ENCODE results near the gene DNAH10.

Gene DNAH10

GRCh38 chr12:123828120-123828519 is 66.0 kb downstream of the DNAH10 start (continued):
- TF ChIP-seq, protein P1, sequence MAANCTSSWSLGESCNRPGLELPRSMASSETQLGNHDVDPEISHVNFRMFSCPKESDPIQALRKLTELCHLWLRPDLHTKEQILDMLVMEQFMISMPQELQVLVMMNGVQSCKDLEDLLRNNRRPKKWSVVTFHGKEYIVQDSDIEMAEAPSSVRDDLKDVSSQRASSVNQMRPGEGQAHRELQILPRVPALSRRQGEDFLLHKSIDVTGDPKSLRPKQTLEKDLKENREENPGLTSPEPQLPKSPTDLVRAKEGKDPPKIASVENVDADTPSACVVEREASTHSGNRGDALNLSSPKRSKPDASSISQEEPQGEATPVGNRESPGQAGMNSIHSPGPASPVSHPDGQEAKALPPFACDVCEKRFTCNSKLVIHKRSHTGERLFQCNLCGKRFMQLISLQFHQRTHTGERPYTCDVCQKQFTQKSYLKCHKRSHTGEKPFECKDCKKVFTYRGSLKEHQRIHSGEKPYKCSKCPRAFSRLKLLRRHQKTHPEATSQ (tag by site-specific recombination; IDR thresholded peaks at IDR 0.05): no peak
- TF ChIP-seq, protein P2, sequence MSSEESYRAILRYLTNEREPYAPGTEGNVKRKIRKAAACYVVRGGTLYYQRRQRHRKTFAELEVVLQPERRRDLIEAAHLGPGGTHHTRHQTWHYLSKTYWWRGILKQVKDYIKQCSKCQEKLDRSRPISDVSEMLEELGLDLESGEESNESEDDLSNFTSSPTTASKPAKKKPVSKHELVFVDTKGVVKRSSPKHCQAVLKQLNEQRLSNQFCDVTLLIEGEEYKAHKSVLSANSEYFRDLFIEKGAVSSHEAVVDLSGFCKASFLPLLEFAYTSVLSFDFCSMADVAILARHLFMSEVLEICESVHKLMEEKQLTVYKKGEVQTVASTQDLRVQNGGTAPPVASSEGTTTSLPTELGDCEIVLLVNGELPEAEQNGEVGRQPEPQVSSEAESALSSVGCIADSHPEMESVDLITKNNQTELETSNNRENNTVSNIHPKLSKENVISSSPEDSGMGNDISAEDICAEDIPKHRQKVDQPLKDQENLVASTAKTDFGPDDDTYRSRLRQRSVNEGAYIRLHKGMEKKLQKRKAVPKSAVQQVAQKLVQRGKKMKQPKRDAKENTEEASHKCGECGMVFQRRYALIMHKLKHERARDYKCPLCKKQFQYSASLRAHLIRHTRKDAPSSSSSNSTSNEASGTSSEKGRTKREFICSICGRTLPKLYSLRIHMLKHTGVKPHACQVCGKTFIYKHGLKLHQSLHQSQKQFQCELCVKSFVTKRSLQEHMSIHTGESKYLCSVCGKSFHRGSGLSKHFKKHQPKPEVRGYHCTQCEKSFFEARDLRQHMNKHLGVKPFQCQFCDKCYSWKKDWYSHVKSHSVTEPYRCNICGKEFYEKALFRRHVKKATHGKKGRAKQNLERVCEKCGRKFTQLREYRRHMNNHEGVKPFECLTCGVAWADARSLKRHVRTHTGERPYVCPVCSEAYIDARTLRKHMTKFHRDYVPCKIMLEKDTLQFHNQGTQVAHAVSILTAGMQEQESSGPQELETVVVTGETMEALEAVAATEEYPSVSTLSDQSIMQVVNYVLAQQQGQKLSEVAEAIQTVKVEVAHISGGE (tag by site-specific recombination; conservative IDR thresholded peaks at IDR 0.05; ENCODE audit: low read depth): no peak
- TF ChIP-seq, protein P3, sequence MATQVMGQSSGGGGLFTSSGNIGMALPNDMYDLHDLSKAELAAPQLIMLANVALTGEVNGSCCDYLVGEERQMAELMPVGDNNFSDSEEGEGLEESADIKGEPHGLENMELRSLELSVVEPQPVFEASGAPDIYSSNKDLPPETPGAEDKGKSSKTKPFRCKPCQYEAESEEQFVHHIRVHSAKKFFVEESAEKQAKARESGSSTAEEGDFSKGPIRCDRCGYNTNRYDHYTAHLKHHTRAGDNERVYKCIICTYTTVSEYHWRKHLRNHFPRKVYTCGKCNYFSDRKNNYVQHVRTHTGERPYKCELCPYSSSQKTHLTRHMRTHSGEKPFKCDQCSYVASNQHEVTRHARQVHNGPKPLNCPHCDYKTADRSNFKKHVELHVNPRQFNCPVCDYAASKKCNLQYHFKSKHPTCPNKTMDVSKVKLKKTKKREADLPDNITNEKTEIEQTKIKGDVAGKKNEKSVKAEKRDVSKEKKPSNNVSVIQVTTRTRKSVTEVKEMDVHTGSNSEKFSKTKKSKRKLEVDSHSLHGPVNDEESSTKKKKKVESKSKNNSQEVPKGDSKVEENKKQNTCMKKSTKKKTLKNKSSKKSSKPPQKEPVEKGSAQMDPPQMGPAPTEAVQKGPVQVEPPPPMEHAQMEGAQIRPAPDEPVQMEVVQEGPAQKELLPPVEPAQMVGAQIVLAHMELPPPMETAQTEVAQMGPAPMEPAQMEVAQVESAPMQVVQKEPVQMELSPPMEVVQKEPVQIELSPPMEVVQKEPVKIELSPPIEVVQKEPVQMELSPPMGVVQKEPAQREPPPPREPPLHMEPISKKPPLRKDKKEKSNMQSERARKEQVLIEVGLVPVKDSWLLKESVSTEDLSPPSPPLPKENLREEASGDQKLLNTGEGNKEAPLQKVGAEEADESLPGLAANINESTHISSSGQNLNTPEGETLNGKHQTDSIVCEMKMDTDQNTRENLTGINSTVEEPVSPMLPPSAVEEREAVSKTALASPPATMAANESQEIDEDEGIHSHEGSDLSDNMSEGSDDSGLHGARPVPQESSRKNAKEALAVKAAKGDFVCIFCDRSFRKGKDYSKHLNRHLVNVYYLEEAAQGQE (tag by site-specific recombination; IDR thresholded peaks at IDR 0.05): no peak
- TF ChIP-seq ZNF600 (tag by site-specific recombination; IDR thresholded peaks at IDR 0.05) (no peak), ZNF837 (tag by site-specific recombination; IDR thresholded peaks at IDR 0.05) (no peak), GLI2 (tag by site-specific recombination; IDR thresholded peaks at IDR 0.05; ENCODE audit: borderline replicate concordance, low read depth) (no peak), ZNF488 (tag by site-specific recombination; IDR thresholded peaks at IDR 0.05) (no peak), ZSCAN23 (tag by site-specific recombination; IDR thresholded peaks at IDR 0.05) (no peak), ZNF843 (tag by site-specific recombination; IDR thresholded peaks at IDR 0.05) (no peak), ZNF280D (tag by site-specific recombination; IDR thresholded peaks at IDR 0.05) (peak; percentile 99), ZNF16 (tag by site-specific recombination; IDR thresholded peaks at IDR 0.05; ENCODE audit: low read depth) (no peak), KLF9 (tag by site-specific recombination; IDR thresholded peaks at IDR 0.05; ENCODE audit: low read depth) (no peak), ZNF112 (tag by site-specific recombination; IDR thresholded peaks at IDR 0.05) (no peak), BCL11A (tag by site-specific recombination; IDR thresholded peaks at IDR 0.05; ENCODE audit: low read depth) (no peak), ZNF623 (tag by site-specific recombination; IDR thresholded peaks at IDR 0.05) (no peak), PBX3 (CRISPR knock-in tag; IDR thresholded peaks at IDR 0.05) (no peak), ZNF510 (tag by site-specific recombination; IDR thresholded peaks at IDR 0.05; ENCODE audit: insufficient replicate concordance) (peak; percentile 49), ZNF184 (tag by site-specific recombination; IDR thresholded peaks at IDR 0.05) (peak; percentile 70; the same call in 1 of the 2 replicates), ZNF549 (tag by site-specific recombination; IDR thresholded peaks at IDR 0.05) (no peak), ZNF19 (tag by site-specific recombination; IDR thresholded peaks at IDR 0.05; ENCODE audit: low read depth) (no peak), ZNF138 (tag by site-specific recombination; IDR thresholded peaks at IDR 0.05; ENCODE audit: borderline replicate concordance) (no peak), EGR2 (tag by site-specific recombination; IDR thresholded peaks at IDR 0.05; ENCODE audit: low read depth) (no peak), ZNF311 (tag by site-specific recombination; IDR thresholded peaks at IDR 0.05; ENCODE audit: borderline replicate concordance) (no peak), ZNF677 (tag by site-specific recombination; IDR thresholded peaks at IDR 0.05) (no peak)
- TF ChIP-seq, protein P4, sequence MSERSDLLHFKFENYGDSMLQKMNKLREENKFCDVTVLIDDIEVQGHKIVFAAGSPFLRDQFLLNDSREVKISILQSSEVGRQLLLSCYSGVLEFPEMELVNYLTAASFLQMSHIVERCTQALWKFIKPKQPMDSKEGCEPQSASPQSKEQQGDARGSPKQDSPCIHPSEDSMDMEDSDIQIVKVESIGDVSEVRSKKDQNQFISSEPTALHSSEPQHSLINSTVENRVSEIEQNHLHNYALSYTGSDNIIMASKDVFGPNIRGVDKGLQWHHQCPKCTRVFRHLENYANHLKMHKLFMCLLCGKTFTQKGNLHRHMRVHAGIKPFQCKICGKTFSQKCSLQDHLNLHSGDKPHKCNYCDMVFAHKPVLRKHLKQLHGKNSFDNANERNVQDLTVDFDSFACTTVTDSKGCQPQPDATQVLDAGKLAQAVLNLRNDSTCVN (tag by site-specific recombination; optimal IDR thresholded peaks at IDR 0.05): no peak
